Measurements from ENCODE around the gene ZNF783. TPM values are rescaled to one million over a fixed set of nuclear protein-coding genes. Genes with fewer than 3 reads are reported as not detected.

ZNF783 gene
- total and polyA plus RNA-seq, 2 donors (not counting 1 experiment from before 2014, with no cell fraction given): 38.1 to 43.8 TPM

GRCh38 chr7:149237502-149237901 is 24.5 kb upstream of the ZNF783 start:
- ATAC-seq (ENCODE audit: low read depth) (no peak), DNase-seq (no peak)
- no peak overlapping the region for H3K4me3 ChIP-seq (ENCODE audit: control extremely low read depth in 1 of 5, extremely low read depth in 1 of 5, insufficient read depth in 1 of 5, low read depth in 2 of 5, low read length in 4 of 5)
- H3K36me3 ChIP-seq (replicated peaks in 1 of 2; ENCODE audit: control extremely low read depth in 1 of 2, control insufficient read depth in 1 of 2, extremely low read depth in 1 of 2, insufficient read depth in 2 of 2, low read length in 1 of 2): no peaks in the 10 kb centered on the region
- no peak overlapping the region for H3K4me2 ChIP-seq (replicated peaks; ENCODE audit: low read depth, low read length, poor library complexity, severe bottlenecking)
- peaks cover 0 to 10% (median 0%) of the 10 kb centered on the region in 4 experiments for H3K27me3 ChIP-seq (replicated peaks in 1 of 4; ENCODE audit: control extremely low read depth in 1 of 4, control insufficient read depth in 3 of 4, insufficient read depth in 4 of 4, low read length in 3 of 4)
- Mint-ChIP-seq H3K27me3 (peaks cover 14% of the 10 kb centered on the region), H3K27ac (no peak overlapping the region), H3K4me3 (no peak overlapping the region), H3K9me3 (ENCODE audit: insufficient read depth) (peaks cover under 1% of the 10 kb centered on the region), H3K4me1 (peaks cover 24% of the 10 kb centered on the region)
- H4K20me1 ChIP-seq (ENCODE audit: control insufficient read depth, insufficient read depth, low read length, poor library complexity, severe bottlenecking): peaks cover 7% of the 10 kb centered on the region
- H3K27ac ChIP-seq (ENCODE audit: low read length in 2 of 2): no peak overlapping the region
- POLR2A ChIA-PET: no interaction called here
- TF ChIP-seq CTCF (IDR thresholded peaks at IDR 0.05) (no peak), EZH2 (IDR thresholded peaks at IDR 0.05; ENCODE audit: borderline replicate concordance, insufficient read depth, low read depth, low read length, poor library complexity, severe bottlenecking) (no peak)
- no peak overlapping the region for H3K9ac ChIP-seq (ENCODE audit: low read length)
- CTCF ChIA-PET: no interaction called here
- intact Hi-C loops (cut with micrococcal nuclease): loop anchor here (5.0 kb wide), 1 partner anchor 210 kb away; the partner anchor contains the start of gene PDIA4
- H3K4me1 ChIP-seq (ENCODE audit: control insufficient read depth in 2 of 2, insufficient read depth in 2 of 2, low read length in 2 of 2): peaks cover 17 to 22% of the 10 kb centered on the region in 2 donors
- 78% methylated on average over 1 of the region's 7 CpGs for WGBS (ENCODE audit: insufficient coverage)
- H3K9me3 ChIP-seq (ENCODE audit: control extremely low read depth in 1 of 3, control insufficient read depth in 2 of 3, insufficient read depth in 1 of 3, low read length in 2 of 3): peaks cover 0 to 2% (median 0%) of the 10 kb centered on the region in 3 donors
- no peak overlapping the region for H2AFZ ChIP-seq (ENCODE audit: insufficient read depth, low read depth, low read length, poor library complexity, severe bottlenecking)
- H3K79me2 ChIP-seq (ENCODE audit: control insufficient read depth, insufficient read depth, low read length): peaks cover 37% of the 10 kb centered on the region

GRCh38 chr7:149238051-149238450 is 23.9 kb upstream of the ZNF783 start:
- peaks cover 17 to 22% of the 10 kb centered on the region in 2 donors for H3K4me1 ChIP-seq (ENCODE audit: control insufficient read depth in 2 of 2, insufficient read depth in 2 of 2, low read length in 2 of 2)
- H3K9ac ChIP-seq (ENCODE audit: low read length): no peak overlapping the region
- ChIA-PET CTCF (no interaction called here), POLR2A (no interaction called here)
- 100% methylated on average over 1 of the region's 3 CpGs for WGBS (ENCODE audit: insufficient coverage)
- no peak overlapping the region for H2AFZ ChIP-seq (ENCODE audit: insufficient read depth, low read depth, low read length, poor library complexity, severe bottlenecking)
- peaks cover 7% of the 10 kb centered on the region for H4K20me1 ChIP-seq (ENCODE audit: control insufficient read depth, insufficient read depth, low read length, poor library complexity, severe bottlenecking)
- H3K36me3 ChIP-seq (replicated peaks in 1 of 2; ENCODE audit: control extremely low read depth in 1 of 2, control insufficient read depth in 1 of 2, extremely low read depth in 1 of 2, insufficient read depth in 2 of 2, low read length in 1 of 2): no peaks in the 10 kb centered on the region
- ATAC-seq (ENCODE audit: low read depth) (no peak), DNase-seq (no peak)
- no peak overlapping the region for H3K27ac Mint-ChIP-seq
- H3K4me3 Mint-ChIP-seq: peak overlapping the region; percentile 95
- TF ChIP-seq CTCF (IDR thresholded peaks at IDR 0.05) (no peak), EZH2 (IDR thresholded peaks at IDR 0.05; ENCODE audit: borderline replicate concordance, insufficient read depth, low read depth, low read length, poor library complexity, severe bottlenecking) (no peak)
- no peak overlapping the region for H3K4me3 ChIP-seq (ENCODE audit: control extremely low read depth in 1 of 5, extremely low read depth in 1 of 5, insufficient read depth in 1 of 5, low read depth in 2 of 5, low read length in 4 of 5)
- peaks cover 27% of the 10 kb centered on the region for H3K4me1 Mint-ChIP-seq
- peaks cover 5% of the 10 kb centered on the region for H3K9me3 Mint-ChIP-seq (ENCODE audit: insufficient read depth)
- peaks cover 0 to 5% (median 0%) of the 10 kb centered on the region in 3 donors for H3K9me3 ChIP-seq (ENCODE audit: control extremely low read depth in 1 of 3, control insufficient read depth in 2 of 3, insufficient read depth in 1 of 3, low read length in 2 of 3)
- no peak overlapping the region for H3K27ac ChIP-seq (ENCODE audit: low read length in 2 of 2)
- H3K79me2 ChIP-seq (ENCODE audit: control insufficient read depth, insufficient read depth, low read length): peaks cover 42% of the 10 kb centered on the region
- intact Hi-C loops (cut with micrococcal nuclease): loop anchor here (2.0 to 5.0 kb wide), 3 partner anchors 111 to 211 kb away; partner anchors contain the start of genes PDIA4, ZNF425 and ZNF786
- peaks cover 0 to 6% (median 0%) of the 10 kb centered on the region in 4 experiments for H3K27me3 ChIP-seq (replicated peaks in 1 of 4; ENCODE audit: control extremely low read depth in 1 of 4, control insufficient read depth in 3 of 4, insufficient read depth in 4 of 4, low read length in 3 of 4)
- H3K27me3 Mint-ChIP-seq: peaks cover 10% of the 10 kb centered on the region
- no peak overlapping the region for H3K4me2 ChIP-seq (replicated peaks; ENCODE audit: low read depth, low read length, poor library complexity, severe bottlenecking)

Measured in B cell (primary cell).